Mucosa of stomach (tissue), 1 donor: ENCODE results near the gene AMDHD2.
A peak's percentile ranks its signal among the peaks of the same experiment; 100 is the strongest.

Experiments used
- H3K27me3 ChIP-seq: one replicate; pipeline ENCODE4 v1.7.0; 2013; ENCODE audit warnings: mild to moderate bottlenecking, low read length; ENCODE audit not compliant: control insufficient read depth, insufficient read depth
- H3K36me3 ChIP-seq: one replicate; pipeline ENCODE4 v1.7.0; 2013; ENCODE audit warnings: low read length; ENCODE audit not compliant: control insufficient read depth, insufficient read depth
- H3K4me1 ChIP-seq: one replicate; pipeline ENCODE4 v1.7.0; 2013; ENCODE audit warnings: mild to moderate bottlenecking, low read length; ENCODE audit not compliant: control insufficient read depth, insufficient read depth
- H3K4me3 ChIP-seq: one replicate; pipeline ENCODE4 v1.7.0; 2013; ENCODE audit warnings: low read length
- H3K9ac ChIP-seq: one replicate; pipeline ENCODE4 v1.7.0; 2013; ENCODE audit warnings: mild to moderate bottlenecking, low read length, moderate library complexity
- H3K9me3 ChIP-seq: one replicate; pipeline ENCODE4 v1.7.0; 2013; ENCODE audit warnings: mild to moderate bottlenecking, low read length, moderate library complexity; ENCODE audit not compliant: control insufficient read depth
- donor health status: Pancreatic carcinoma.

AMDHD2 gene

DNA sequence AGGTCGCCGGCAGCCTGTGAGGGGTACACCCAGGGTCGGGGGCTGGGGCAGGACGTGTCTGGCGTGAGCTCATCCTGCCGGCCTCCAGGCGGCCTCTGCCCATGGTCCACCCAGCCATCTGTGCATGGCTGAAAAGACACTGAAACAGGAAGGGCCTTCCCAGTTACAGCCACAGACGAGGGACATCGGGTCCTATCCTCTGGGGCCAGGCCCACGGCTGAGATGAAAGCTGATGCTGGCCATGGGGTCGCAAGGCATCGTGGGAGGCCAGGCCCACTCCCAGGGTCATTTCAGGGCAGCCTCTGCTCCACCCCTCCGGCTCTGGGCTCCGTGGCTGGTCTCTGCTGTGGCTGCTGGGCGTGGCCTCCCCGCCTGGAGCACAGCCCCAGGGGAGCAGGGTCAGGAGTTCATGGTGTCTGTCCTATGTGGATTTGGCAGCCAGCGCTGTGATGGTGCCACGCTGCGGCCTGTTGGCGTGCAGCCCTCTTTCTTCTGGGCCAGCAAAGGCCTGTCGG is 23.0 kb upstream of the AMDHD2 start:
- Histone ChIP-seq H3K9me3 (no peaks in the 10 kb centered on the region), H3K9ac (no peak overlapping the region), H3K36me3 (no peaks in the 10 kb centered on the region), H3K4me1 (peaks cover 17% of the 10 kb centered on the region), H3K27me3 (no peaks in the 10 kb centered on the region), H3K4me3 (no peak overlapping the region)

DNA sequence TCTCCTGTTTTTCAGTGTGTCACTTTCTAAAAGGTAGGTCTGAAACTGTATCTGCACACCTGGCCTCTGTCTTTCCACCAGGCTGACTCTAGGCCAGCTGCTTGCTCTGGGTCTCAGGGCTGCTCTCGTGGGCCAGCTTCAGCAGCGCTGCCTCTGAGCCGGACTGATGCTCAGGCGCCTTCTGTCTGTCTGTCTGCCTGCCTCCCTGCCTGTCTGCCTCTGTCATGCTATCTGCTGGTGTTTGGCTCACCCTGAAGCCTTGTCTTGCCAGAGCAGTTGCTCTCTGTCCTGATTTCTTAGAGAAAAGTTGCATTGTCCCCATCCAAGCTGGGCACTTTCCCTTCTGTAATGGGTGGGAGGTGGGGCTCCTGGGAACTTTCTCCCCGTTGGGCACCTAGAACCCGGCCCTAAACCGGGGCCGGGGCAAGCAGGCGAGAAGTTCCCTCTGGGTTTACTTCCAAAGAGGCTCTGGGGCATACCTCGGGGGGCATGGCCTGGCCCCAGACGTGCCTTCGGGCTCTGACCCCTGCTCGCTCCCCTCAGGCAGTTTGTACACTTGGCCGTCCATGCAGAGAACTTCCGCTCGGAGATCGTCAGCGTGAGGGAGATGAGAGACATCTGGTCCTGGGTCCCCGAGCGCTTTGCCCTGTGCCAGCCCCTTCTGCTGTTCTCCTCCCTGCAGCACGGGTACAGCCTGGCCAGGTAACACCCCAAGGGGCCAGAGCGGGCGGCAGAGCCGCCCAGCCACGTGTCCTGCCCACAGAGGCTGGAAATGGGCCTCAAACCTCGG is 22.3 kb upstream of the AMDHD2 start:
- no peak overlapping the region for H3K9ac ChIP-seq
- no peaks in the 10 kb centered on the region for H3K27me3 ChIP-seq
- peaks cover 19% of the 10 kb centered on the region for H3K4me1 ChIP-seq
- H3K36me3 ChIP-seq = no peaks in the 10 kb centered on the region
- no peak overlapping the region for H3K4me3 ChIP-seq
- no peaks in the 10 kb centered on the region for H3K9me3 ChIP-seq

DNA sequence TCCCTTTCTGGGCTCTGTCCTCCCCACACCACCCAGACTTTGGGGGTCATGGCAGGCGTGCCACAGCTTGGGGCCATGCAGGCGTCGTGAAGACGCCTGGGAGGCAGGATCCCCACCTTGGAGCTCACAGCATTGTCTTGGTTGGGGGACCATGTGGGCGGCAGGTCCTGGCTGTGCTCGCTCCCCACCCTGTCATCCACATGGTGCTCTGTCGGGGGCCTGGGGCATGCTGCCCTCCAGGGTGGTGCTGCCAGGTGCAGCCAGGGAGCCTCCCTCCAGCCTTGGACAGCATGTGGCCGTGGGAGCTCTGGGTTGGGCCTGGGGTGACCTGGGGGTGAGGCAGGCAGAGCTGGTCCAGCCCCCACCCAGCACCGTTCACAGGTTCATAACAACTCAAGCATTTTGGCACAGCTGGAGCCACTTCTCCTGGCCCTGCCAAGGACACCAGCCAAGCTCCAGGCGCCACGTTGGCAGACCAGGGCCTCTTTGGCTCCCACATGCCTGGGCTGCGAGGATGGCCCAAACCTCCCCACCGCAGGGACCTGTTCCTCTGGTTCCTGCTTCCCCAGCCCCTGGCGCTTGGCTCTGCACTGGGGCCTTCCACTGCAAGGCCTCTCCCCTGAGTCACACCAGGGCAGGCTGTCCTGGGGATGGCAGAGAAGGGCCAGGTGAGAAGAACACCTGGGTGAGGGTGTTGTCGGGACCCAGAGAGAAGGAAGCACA is 21.5 kb upstream of the AMDHD2 start:
- Histone ChIP-seq H3K4me1 (peaks cover 22% of the 10 kb centered on the region), H3K9ac (no peak overlapping the region), H3K36me3 (no peaks in the 10 kb centered on the region)

DNA sequence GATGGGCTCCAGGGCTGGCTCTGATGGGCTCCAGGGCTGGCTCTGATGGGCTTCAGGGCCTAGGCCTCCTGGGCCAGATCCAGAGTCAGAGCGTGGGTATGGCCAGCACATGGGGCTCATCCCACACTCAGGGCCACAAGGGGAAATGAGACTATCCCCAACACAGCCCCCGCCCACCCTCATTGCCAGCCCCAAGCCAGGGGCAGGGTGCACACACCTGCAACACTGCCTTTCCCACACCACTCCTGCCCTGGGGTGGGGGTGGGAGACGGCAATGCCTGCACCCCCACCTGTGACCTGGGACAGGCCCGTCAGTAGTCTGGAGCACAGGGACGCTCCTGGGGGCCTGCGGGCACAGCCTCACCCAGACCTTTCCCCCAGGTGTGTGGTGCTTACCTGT is 20.7 kb upstream of the AMDHD2 start:
- no peak overlapping the region for H3K9ac ChIP-seq
- H3K4me1 ChIP-seq = peaks cover 22% of the 10 kb centered on the region
- no peaks in the 10 kb centered on the region for H3K27me3 ChIP-seq
- H3K9me3 ChIP-seq = no peaks in the 10 kb centered on the region
- no peak overlapping the region for H3K4me3 ChIP-seq
- H3K36me3 ChIP-seq = no peaks in the 10 kb centered on the region

More for the DNA sequence above, 21.5 kb upstream of the AMDHD2 start:
- no peak overlapping the region for H3K4me3 ChIP-seq
- no peaks in the 10 kb centered on the region for H3K9me3 ChIP-seq
- H3K27me3 ChIP-seq = no peaks in the 10 kb centered on the region

DNA sequence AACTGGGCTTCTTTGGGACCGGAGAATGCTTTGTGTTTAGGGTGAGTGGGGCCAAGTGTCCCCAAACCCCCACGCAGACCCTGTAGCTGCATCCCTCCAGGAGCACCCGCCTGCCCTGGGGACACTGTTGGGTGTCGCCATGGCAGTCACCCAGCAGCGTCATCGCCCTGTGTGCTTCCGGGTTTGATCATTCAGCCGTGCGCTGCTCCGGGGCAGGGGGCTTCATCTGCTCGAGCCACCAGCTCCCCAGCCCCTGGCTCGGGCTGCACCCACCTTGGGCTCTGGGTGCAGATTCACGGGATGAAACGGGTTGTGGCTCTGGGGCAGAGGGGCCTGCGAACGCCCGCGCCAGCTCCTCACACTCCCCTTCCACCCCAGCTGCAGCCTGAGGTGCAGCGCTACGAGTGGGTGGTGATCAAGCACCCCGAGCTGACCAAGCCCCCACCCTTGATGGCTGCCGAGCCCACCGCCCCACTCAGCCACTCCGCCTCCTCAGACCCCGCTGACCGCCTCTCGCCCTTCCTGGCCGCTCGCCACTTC is 20.2 kb upstream of the AMDHD2 start:
- Histone ChIP-seq H3K36me3 (no peaks in the 10 kb centered on the region), H3K9ac (no peak overlapping the region), H3K4me3 (no peak overlapping the region), H3K9me3 (no peaks in the 10 kb centered on the region), H3K27me3 (no peaks in the 10 kb centered on the region), H3K4me1 (peaks cover 22% of the 10 kb centered on the region)

DNA sequence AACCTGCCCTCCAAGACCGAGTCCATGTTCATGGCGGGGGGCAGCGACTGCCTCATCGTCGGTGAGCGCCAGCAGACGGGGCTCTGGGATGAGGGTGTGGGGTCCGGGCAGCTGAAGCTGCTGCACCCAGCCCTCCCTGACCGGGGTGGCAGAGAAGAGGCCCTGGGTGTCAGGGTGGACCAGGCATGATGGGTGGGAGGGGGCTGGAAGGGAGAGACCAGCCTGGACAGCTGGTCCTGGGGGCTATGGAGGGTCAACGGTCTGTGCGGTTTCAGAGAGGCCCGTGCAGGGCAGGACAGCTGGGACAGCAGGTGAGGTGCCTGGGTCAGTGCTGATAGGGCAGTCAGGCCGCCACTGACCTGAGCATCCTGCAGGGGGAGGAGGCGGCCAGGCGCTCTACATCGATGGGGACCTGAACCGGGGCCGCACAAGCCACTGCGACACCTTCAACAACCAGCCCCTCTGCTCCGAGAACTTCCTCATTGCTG is 19.7 kb upstream of the AMDHD2 start:
- Histone ChIP-seq H3K9ac (no peak overlapping the region), H3K9me3 (no peaks in the 10 kb centered on the region), H3K27me3 (no peaks in the 10 kb centered on the region), H3K36me3 (no peaks in the 10 kb centered on the region), H3K4me1 (peaks cover 22% of the 10 kb centered on the region), H3K4me3 (no peak overlapping the region)

DNA sequence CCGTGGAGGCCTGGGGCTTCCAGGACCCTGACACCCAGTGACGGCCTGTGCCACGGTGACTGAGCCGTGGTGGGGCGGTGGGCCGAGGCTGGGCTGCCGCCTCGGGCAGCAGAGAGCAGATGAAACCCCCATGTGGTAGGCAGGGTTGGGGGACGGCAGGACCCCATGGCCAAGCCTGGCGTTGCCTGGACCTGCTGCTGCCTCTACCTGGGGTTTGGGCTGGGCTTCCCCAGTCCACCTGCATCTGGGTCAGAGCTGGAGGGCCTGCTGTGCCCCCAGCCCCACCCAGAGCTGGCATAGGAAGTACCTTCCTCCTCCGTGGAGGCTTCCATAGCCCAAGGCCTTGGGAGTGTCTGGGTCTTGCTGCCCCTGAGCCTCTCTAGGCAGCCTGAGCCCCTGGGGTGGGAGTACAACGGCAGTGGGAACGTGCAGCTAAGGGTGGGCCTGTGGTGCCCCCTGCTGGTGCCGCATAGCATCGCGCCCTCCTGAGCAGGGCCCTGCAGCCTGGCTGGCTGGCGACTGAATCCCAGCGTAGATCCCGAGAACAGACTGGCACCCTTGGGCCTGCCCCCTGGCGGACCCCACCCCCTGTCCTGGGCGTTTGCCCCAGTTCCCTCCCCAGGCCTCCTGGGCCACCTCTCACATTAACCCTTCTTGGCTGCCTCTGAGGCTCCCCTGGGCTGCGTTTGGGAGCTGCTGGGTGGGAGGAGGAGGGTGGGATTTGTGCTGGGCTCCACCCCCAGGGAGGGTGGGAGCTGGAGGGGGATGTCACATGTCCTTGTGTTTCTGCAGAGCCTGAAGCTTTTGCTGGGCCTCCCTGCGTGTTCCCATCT is 19.0 kb upstream of the AMDHD2 start:
- no peaks in the 10 kb centered on the region for H3K27me3 ChIP-seq
- H3K9me3 ChIP-seq = no peaks in the 10 kb centered on the region
- H3K4me3 ChIP-seq = no peak overlapping the region
- H3K4me1 ChIP-seq = peaks cover 22% of the 10 kb centered on the region
- H3K36me3 ChIP-seq = no peaks in the 10 kb centered on the region
- H3K9ac ChIP-seq = peak overlapping the region; percentile 43

DNA sequence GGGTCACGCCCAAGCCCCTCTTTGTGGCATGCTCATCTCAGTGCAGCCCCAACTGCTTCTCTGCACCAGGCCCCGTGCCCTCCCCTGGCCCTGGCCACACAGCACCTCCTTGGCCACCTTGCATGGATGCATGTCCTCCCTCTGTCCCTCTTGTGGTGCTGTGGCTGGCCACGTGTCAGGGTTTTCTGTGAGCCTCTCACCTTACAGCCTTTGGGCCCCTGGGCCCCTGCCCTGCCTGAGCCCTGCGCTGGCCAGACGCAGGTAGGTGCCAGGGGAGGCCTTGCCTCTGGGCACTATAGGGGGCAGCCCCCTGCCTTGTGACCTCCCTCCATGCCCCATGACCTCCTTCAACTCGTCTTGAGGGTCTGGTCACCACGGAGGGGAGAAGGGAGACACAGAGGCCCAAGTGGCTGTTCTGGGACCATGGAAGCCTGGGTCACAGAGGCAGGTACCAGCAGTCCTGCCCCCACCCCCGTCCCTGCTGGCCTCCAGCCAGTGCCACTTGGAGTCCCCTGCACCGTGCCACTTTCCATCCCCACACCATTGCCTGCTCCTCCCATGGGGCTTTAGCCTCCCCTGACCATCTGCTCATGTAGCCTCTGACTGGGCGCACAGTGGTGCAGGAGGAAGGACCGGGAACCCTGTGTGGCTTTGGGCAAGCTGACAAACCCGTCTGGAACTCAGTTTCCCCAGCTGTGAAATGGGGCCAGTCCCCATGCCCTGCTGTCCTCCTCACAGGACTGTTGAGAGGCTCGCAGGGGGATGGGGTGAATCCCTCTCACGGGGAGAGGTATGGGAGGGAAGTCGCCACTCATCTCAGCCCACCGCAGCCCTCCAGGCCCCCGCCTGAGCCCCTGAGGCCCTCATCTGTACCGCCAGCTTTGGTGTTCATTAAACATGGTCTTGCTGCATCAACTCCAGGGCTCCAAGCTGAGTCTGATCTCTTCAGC is 17.9 kb upstream of the AMDHD2 start:
- H3K4me3 ChIP-seq = no peak overlapping the region
- no peak overlapping the region for H3K9ac ChIP-seq
- peaks cover 21% of the 10 kb centered on the region for H3K4me1 ChIP-seq
- no peaks in the 10 kb centered on the region for H3K36me3 ChIP-seq
- no peaks in the 10 kb centered on the region for H3K27me3 ChIP-seq
- H3K9me3 ChIP-seq = no peaks in the 10 kb centered on the region

DNA sequence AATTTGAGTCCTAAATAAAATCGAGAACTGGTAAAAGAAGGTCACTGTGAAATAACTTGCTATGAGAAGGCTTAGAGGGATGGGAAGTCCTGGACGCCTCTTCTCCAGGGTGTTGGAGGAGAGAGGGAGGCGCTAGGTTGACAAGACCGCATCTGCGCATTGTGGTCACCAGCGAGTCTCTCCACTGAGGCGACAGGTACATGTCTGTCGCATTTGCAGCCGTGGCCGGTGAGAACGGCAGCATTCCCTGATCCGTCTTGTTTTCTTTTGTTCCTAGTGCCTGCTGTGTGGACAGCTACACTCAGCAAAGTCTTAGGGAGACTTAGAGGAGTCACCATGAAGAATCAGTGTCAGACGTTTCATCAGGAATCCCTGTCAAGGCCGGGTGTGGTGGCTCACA is 14.5 kb upstream of the AMDHD2 start:
- no peaks in the 10 kb centered on the region for H3K27me3 ChIP-seq
- no peak overlapping the region for H3K4me3 ChIP-seq
- no peak overlapping the region for H3K9ac ChIP-seq
- no peaks in the 10 kb centered on the region for H3K36me3 ChIP-seq
- H3K4me1 ChIP-seq = peaks cover 11% of the 10 kb centered on the region
- no peaks in the 10 kb centered on the region for H3K9me3 ChIP-seq

DNA sequence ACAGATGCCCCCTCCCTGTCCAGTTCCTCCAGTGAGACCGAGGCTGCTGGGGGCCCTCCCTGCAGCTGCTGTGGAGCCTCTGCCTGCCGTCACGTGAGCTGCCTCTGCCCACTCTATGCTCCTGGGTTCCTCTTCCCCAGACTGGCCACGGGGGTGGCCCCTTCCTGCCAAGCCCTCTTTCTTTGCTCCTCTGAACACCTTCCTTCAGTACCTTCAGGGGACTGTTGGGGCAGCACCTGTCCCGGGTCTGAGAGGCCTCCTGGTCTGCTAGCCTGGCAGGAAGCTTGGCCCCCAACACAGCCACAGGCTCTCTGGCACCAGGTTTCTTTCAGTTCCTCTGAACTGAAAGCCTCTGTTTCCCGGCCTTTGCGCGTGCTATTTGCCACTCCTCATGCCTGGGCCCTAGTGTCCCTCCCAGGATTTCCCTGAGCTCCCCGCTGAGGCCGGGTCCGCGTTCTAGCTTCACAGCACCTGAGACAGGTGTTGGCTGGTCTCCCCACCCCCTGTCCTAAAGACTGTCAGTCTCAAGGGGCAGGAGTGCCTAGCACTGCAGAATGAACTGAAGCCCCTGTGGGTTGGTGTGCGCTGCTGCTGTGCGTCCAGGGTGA is 13.0 kb upstream of the AMDHD2 start:
- peaks cover 14% of the 10 kb centered on the region for H3K4me1 ChIP-seq
- H3K9ac ChIP-seq = no peak overlapping the region
- H3K27me3 ChIP-seq = no peaks in the 10 kb centered on the region
- no peak overlapping the region for H3K4me3 ChIP-seq
- H3K9me3 ChIP-seq = no peaks in the 10 kb centered on the region
- no peaks in the 10 kb centered on the region for H3K36me3 ChIP-seq
